Activated CD8-positive, alpha-beta memory T cell treated with anti-CD3 and anti-CD28 coated beads for 24 hours (primary cell): Measurements from ENCODE around the gene RTN4IP1.
"Not testable (repeated sequence)": the region's sequence is repeated elsewhere in the genome, so short reads cannot be mapped to it uniquely, and the experiment has no call there.

Source experiments
- DNase-seq: peaks from one replicate; pipeline ENCODE4 v3.0.0-alpha.2; 2020

RTN4IP1 gene

DNA sequence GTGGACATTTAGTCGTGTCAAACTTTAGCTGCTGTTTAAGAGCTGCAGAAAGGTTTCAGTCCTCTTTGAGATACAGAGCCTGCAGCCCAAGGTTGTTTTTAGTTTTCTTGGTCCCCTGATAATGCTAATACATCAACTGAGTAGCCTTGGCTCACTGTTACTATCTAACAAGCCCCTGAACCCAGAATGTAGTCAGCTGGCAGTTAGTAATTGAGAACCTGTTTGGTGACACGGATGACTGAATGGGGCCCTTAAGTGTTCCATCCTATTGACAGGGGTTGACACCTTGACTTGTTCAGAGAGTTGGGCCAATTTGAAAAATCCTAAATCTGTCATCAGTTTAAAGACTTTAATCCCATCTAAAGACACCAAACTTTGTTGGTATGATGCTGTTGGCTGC lies 2.8 kb downstream of the RTN4IP1 start:
- DNase-seq, result no peak

DNA sequence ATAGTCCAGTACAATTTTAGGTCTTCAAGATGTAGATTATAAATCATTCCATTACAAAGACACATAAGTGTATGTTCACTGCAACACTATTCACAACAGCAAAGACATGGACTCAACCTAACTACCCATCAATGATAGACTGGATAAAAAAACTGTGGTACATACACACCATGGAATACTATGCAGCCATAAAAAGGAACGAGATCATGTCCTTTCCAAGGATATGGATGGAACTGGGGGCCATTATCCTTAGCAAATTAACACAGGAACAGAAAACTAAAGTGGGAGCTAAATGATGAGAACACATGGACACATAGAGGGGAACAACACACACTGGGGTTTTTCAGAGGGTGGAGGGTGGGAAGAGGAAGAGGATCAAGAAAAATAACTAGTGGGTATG lies 6.3 kb downstream of the RTN4IP1 start:
- no peak for DNase-seq

DNA sequence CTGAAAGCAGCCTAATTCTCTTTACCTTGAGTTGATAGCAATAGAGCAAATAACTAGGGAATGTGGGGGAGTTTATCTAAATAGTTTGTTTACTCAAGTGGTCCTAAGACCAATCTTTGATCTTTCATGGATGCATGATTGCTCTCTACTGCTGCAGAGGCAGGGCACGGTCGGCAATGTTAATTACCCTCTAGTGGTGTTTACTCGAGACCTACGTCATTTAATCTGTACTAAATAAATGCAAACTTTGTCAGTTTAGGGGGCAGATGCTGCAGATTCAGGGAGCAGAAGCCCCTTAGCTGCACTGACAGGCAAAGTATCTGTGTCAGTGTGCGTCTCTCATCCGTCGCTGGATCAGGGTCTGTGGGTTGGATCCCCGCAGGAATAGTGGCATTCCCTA lies 6.9 kb downstream of the RTN4IP1 start:
- no peak for DNase-seq

DNA sequence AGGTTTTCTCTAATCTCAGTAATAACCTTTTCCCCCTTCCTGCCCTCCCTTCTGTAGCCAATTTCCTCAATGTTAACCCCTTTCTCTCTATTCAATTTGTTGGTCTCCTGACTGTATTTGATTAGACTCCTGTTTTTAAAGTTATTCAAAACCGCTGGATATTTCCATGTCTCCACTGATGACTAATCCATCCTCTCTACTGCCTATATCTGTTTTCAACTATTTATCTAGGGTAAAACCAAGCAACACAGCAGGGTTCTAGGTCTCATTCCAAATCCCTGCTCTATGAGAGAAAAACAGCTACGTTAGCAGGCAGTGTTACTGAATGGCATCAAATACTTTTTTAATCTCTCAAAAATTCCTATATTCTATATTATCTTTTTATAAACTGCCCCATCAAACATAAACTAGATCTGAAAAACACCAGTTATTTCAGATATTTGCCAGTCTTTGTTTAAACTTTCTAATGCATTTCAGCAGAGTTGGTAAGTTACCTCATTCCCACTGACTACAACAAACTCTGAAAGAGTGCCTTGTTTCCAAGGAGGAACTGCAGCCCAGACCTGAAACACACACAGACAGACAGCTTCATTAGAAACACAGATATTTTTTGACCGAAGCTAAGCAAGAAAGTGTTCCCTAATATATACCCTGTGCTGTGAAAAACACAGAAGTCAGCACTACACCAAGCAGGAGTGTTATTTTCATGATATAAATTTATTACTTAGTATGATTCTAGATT lies 8.2 kb downstream of the RTN4IP1 start:
- no peak for DNase-seq

DNA sequence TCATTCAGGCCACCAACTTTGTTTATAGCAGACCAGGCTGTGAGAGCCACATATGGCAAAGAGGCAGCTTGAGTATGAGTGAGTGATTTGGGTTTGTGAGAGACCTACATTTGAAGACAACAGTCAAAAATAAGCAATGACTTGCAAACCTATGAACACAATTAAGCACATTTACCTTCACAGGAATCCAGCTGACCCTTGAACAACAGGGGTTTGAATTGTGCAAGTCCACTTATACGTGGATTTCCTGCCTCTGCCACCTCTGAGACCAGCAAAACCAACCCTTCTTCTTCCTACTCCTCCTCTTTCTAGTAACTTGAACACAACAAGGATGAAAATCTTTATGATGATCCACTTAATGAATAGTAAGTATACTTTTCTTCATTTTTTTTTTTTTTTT lies 10.1 kb downstream of the RTN4IP1 start:
- DNase-seq, result no peak

DNA sequence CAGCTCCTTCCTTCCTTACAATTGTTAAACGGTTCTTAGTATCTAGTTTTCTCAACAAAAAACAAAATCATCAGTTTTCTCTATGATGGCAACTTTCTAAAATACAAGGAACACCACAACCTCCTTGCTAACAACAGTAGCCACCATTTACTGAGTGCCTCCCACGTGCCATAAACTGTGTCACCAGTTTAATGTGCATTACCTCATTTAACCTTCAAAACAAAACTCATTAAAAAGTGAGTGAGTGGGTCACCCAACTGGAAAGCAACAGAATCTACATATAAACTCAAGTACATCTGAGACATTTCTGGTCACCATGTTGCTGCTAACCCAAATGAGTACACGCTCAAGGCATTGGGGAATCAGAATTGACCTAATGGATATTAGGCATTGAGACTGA lies 11.0 kb downstream of the RTN4IP1 start:
- no peak for DNase-seq

DNA sequence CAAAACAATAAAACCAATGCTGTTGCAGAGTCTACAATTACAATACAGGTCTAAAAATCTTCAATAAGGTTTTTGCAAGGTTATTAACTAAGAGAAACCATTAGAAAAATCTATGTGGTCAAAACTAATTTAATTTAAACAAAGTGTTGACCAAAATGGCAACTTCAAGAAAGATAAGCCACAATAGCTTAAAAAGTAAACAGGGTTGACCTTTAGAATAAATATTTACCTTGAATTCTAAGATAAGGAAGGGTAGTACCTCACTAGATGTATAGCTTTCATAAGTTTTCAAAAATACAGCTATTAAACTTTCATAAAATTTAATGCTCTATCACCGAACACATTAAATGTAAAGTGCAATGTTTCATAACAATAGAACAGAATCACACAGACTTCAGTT lies 11.4 kb downstream of the RTN4IP1 start:
- no peak for DNase-seq

DNA sequence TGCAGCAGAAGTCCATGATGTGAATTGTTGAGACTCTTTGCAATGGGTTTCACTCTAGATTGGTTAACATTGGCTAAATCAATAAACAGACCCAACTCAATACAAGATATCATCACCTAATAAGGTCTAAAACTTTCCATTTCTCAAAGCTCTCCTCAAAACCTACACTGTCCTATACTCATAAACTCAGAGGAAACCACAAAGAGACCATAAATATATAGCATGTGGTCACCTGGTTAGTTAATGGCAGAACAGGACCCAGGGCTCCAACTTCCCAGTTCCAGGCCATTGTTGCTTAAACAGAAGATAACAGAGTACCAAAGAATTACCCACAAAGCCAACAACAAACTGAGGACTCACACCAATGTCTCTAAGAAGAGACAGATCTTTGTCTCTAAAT lies 12.0 kb downstream of the RTN4IP1 start:
- DNase-seq, result no peak

DNA sequence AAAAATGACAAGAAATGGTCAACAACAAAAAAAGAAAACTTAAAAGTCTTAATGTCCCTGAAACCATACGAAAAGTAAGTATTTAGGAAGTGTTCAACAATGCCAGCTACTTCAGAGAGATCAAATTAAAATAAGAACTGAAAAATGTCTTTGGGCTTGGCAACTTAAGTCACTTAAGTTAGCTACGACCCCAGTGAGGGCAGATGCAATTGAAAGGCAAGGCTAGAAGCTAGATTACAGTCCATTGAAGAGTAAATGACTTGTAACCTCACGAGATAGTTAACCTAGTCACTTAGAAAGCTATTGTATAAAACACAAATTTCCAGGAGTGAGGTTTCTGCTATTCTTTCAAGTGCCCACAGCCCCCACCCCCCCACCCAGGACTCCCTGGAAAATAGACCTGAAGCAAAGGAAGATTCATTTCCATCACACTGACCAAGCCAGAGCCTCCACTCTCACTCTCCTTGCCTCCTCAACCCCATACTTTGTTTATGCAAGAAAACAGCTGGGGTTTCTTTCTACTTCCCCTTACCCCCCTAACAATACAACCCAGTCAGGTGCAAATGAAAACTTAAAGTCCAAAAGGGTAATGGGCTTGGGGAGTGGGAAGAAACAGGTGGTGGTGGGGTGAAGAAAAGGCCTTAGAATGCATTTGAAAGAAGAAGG lies 14.6 kb downstream of the RTN4IP1 start:
- no peak for DNase-seq

DNA sequence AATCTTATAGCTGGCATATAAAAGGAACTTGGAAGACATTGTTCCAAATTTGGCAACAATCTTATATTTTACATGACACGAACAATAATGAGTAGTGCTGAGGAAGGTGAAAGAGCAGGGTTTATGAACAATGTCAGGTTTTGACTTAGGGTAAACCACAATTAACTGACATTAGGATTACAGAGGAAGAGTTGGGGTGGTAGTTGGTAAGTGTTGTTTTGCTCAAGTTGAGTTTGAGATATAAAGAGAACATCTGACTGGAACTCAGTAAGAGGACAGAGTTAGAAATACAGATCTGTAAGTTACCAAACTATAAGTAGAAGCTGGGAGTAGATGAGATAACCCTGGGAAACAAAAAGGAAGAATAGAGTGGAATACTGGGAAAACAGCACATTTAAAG lies 15.1 kb downstream of the RTN4IP1 start:
- no peak for DNase-seq

DNA sequence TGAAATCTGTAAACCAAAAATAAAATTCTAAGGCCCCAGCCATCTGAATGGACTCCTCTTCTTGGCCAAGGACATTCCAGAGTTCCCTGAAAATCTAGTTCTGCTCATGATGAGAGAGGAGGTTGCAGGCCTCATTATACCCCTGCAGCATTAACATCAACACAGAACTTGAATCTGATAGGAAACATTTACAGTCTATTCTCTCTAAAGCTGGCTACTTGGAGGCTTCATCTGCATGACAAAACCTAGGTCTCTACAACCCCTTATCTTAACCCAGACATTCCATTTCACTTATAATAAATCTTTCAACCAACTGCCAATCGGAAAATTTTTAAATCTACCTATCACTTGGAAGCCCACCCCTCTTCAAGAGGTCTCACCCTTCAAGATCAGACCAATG lies 15.7 kb downstream of the RTN4IP1 start:
- no peak for DNase-seq

DNA sequence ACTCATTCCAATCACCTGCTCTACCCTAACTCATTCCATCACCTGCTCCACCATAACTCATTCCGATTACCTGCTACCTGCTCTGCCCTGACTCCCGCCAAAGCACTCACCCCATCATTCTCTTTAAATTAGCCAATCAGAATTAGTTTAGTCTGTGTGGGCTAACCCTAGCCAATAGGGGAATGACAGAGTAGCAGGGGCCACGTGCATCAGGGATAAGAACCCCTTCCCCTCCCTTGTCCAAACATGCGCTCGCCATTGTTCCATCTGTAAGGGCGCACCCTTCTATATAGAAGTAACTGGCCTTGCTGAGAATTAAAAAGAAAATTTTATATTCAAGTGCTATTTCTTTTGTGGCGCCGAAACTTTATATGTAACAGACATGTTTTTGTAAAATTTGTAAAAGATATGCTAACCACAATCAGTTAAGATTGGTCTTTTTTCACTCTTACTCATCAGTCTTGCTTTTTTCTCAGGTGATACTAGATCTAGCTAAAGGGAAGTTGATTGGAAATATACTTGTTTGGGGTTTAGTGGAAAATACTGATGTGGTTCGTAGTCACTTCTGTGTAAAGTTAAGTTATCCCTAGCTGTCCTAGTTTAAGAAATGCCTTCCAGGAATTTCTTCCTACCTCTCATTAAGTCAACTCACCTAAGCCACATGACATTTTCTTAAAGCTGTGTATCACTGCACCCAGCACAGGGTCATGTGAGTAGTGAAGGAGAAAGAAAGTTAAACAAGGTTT lies 16.5 kb downstream of the RTN4IP1 start:
- DNase-seq, result no peak

DNA sequence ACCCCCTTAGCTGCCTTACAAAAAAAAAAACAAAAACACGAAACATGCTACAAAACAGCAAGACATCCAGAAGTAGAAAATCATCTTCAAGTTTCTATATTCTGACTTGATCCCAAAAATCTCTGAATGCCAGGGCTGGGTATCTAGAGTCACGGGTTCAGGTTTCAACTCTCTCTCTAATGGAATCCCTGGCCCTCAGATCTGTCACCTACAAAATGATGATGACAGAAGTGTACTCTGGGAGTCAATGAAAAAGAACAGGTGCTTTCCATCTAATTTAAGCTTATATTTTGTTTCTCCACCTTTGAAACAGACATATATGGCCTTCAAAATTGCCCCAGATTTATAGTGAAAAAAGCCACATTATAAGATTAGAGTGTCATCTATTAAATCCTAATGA lies 18.3 kb downstream of the RTN4IP1 start:
- no peak for DNase-seq

DNA sequence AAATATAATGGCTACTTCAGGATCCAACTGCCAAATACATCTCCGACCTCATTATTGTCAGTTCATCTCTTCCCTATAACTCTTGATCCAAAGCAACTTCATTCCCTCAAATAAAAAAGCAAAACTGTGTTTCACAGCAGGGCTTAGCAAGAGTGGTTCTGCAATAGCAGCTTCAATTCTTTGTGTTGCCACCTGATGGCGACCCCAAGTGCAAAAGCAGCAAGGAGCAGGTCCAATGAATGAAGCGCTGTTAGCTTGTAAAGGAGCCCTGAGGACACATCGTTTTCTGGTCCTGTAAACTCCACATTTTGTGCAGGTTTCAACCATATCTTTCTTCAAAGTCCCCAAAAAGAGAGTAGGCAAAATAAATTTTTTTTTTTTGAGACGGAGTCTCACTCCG lies 19.6 kb downstream of the RTN4IP1 start:
- DNase-seq, result no peak

DNA sequence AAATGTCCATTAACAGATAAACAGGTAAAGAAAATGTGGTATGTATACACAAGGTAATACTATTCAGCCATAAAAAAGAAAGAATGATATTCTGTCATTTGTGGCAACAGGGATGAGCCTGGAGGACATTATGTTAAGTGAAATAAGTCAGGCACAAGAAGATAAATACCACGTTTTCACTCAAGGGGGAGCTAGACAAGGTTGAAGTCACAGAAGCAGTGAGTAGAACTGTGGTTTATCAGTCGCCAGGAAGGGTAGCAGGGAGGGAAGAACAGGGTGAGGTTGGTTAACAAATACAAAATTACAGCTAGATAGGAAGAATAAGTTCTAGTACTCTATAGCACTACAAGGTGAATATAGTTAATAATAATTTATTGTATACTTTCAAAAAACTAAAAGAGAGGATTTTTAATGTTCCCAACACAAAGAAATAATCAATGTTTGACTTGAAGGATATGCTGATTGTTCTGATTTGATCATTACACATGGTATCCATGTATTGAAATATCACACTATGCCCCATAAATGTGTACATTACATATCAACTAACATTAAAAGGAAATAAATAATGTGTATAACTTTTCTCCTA lies 21.1 kb downstream of the RTN4IP1 start:
- DNase-seq, result no peak

DNA sequence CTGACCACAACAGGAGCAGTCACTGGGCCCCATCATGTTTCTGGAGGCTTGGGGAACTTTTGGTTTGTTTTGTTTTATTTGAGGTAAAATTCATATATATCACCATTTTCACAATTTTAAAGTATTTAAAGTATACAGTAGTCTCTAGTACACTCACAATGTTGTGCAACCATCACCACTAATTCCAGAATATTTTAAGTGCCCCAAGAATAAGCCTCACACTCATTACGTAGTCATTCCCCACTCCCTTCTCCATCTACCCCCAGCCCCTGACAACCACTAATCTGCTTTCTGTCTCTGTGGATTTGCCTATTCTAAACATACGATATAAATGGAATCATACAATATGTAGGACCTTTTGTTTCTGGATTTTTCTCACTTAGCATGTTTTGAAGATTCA lies 29.0 kb downstream of the RTN4IP1 start:
- no peak for DNase-seq

DNA sequence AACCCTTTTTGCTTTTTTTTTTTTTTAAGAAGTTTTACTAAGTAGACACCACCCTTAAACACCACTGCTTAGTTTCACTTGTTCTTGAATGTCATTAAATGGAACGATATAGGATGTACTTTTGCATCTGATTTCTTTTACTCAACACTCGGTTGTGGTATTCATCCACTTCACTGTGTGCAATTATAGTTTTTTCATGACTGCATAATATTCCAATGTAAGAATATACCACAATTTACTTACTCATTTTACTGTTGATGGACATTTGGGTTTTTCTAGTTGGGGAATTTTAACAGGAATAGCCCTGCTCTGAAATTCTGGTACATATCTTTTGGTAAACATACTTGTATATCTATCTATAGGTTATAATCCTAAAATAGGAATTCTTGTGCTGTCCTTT lies 29.9 kb downstream of the RTN4IP1 start:
- no peak for DNase-seq

DNA sequence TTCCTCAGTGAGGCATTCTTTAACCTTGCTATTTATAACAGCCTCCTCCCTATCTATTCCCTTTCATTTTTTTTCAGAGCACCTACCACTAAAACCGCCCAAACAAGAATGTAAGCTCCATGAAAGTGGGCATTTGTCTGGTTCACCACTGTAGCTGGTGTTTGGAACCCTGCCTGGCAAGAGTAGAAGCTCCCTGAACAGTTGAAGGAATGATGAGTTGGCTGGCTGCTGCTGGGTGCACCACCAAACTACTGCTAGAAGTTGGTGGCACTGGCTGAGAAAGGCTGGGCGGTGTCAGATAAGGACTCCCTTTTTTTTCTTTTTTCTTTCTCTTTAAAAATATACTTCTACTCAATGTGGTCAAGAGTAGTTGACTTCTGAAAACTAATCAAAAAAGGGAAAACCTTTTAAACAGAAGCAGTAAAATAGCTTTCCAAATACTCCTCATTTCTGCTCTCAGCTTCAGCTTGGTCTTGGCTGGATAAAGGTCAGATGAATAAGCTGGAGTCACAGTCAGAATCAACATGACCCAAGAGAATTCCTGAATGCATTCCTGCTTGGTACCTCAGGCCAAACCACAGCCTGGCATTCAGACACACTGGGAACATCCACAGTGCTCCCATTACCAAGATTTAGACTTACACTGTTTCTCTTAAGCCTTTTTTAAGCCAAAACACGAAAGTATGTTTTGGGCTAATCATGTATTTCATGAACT lies 38.0 kb downstream of the RTN4IP1 start:
- DNase-seq, result no peak

DNA sequence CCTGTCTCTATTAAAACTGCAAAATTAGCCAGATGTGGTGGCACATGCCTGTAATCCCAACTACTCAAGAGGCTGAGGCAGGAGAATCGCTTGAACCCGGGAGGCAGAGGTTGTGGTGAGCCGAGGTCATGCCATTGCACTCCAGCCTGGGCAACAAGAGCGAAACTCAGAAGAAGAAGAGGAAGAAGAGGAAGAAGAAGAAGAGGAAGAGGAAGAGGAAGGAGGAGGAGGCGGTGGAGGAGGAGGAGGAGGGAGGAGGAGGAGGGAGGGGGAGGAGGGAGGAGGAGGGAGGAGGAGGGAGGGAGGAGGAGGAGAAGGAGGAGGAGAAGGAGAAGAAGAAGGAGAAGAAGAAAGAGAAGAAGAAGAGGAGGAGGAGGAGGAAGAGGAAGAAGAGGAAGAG lies 40.4 kb downstream of the RTN4IP1 start:
- not testable (repeated sequence) for DNase-seq

DNA sequence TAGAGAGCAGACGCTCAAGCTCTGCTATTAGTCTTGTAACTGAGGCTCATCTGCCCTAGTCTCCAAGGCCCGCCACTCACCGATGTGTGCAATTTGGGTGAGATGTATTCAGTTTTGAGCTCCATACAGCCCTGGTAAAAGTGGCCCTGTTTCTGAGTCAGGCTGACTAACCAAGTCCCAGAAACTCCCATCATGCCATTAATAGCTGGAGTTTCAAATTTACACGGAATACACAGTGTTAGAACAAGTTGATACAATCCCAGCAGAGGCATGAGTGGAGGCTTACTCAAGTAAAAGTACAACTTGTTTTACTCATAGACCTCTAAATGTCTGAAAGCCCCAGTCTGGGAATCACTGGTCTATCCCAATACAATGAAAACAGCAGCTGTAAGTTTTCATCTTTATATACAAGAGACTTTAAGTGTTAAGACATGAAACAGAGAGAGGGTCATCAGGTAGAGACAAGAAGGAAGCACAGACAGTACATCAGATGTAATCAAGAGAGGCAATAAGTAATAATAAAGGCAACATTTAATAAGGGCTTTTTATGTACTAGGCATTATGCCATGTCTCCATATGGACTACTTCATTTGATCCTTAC lies 42.4 kb downstream of the RTN4IP1 start:
- no peak for DNase-seq

DNA sequence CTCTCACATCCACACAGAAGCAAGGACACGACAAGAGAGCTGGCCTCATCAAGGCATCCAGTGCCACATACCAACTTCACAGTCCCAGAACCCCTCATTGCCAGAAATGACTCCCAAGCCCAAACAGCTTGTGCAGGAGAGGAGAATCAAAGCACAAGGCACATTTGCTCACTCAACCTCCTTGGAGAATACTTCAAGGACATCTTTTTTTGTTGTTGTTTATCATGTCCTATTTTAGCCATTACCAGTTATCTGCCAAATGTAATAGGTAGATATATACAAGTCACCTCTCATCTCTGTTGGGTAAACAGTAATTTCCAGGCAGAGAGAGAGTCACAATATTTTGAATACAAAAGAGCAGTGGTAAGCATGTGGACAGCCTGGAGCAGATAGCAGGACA lies 47.8 kb downstream of the RTN4IP1 start:
- DNase-seq, result no peak

DNA sequence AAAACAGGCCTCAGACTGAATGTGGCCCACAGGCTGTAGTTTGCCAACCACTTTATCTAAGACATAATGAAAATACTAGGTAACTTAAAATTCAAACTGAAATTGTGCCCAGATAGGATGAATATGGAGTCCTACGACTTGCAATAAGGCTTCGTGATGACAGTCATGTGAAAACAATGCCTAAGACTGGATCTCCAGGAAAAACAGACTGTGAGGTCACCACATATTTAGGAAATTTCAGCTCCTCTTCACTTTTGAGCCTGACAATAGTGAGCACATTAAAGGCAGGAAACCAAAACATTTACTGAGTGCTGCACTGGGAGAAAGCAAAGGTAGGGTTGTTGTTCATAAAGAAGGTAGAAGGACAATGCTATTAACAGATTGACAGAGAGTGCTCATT lies 50.0 kb downstream of the RTN4IP1 start:
- DNase-seq, result no peak
